HepG2 (cell line): ENCODE results near the gene TGFB2.

Experiments used
- RBM39 ChIP-seq: fragments of 200-400 bp; formaldehyde crosslinking; IDR thresholded peaks from one replicate; pipeline ENCODE4 v1.6.1; 2018; ENCODE audit warnings: antibody characterized with exemption, mild to moderate bottlenecking, low read depth, low read length; ENCODE audit not compliant: poor library complexity, severe bottlenecking
- RFX5 ChIP-seq: IDR thresholded peaks from 2 replicates; pipeline ENCODE4 v1.6.1; 2011; ENCODE audit warnings: low read depth, low read length, improper control_type of control experiment
- ZNF256 ChIP-seq: sonication (generic); formaldehyde crosslinking; conservative IDR thresholded peaks from 2 replicates; pipeline ENCODE4 v1.4.0; 2020; ENCODE audit warnings: missing genetic modification reagents

GRCh38 chr1:218346391-218347204, 1.5 kb downstream of the TGFB2 start:
- TF ChIP-seq RFX5 (no peak), RBM39 (no peak), ZNF256 (CRISPR knock-in tag) (no peak)
